SK-N-SH (cell line): ENCODE results near the gene CCDC188. TPM values are rescaled to one million over a fixed set of nuclear protein-coding genes. Genes with fewer than 3 reads are reported as not detected.

Experiments used
- CTCF ChIA-PET: fragments of 300-600, 350-600 bp; formaldehyde crosslinking; extraction: SDS; loops from one replicate; lab custom pipeline; 2021; lab: Yijun Ruan, JAX
- POLR2A ChIA-PET: fragments of 350-600 bp; sonication (Branson Sonifier 250); formaldehyde crosslinking; extraction: SDS; loops from one replicate; lab custom pipeline; 2020; ENCODE audit warnings: antibody characterized with exemption, inconsistent platforms; lab: Yijun Ruan, JAX
- DNase-seq: peaks from one replicate; pipeline ENCODE4 v3.0.0; 2012
- H2AFZ ChIP-seq: fragments of 200-600 bp; sonication (generic); 2 replicates; pipeline ENCODE4 v1.8.1; 2016; ENCODE audit warnings: antibody characterized with exemption, mild to moderate bottlenecking, low read depth
- H3F3A ChIP-seq: fragments of 200-600 bp; sonication (generic); replicated peaks from 2 replicates; pipeline ENCODE3; 2016; ENCODE audit warnings: antibody characterized with exemption, mild to moderate bottlenecking; ENCODE audit not compliant: insufficient read depth
- H3K27ac ChIP-seq, 2 experiments: fragments of 200-500 bp in 1 of 2; fragments of 200-600 bp in 1 of 2; sonication (Bioruptor generic) in 1 of 2; sonication (generic), shearing (Covaris generic) in 1 of 2; 2 replicates each; pipeline versions ENCODE4 v1.5.1 to v1.6.1; 2014 to 2016; ENCODE audit warnings: low read depth in 2 of 2, inconsistent platforms in 1 of 2, low read length in 1 of 2, mild to moderate bottlenecking in 1 of 2, mixed read lengths in 1 of 2
- H3K27me3 ChIP-seq: fragments of 200-600 bp; sonication (generic), shearing (Covaris generic); 2 replicates; pipeline ENCODE4 v1.6.1; 2016; ENCODE audit warnings: mixed run types; ENCODE audit not compliant: insufficient read depth
- H3K36me3 ChIP-seq, 2 experiments: fragments of 200-500 bp in 1 of 2; fragments of 200-600 bp in 1 of 2; sonication (Bioruptor generic) in 1 of 2; sonication (generic) in 1 of 2; replicated peaks in 1 of 2; 2 replicates each; pipeline versions ENCODE3 to v1.5.1; 2014 to 2016; ENCODE audit warnings: low read length in 1 of 2, mild to moderate bottlenecking in 1 of 2; ENCODE audit not compliant: insufficient read depth in 2 of 2, control insufficient read depth in 1 of 2
- H3K4me1 ChIP-seq, 2 experiments: fragments of 200-500 bp in 1 of 2; fragments of 200-600 bp in 1 of 2; sonication (Bioruptor generic) in 1 of 2; sonication (generic), shearing (Covaris generic) in 1 of 2; 2 replicates each; pipeline versions ENCODE4 v1.5.1 to v1.6.1; 2014 to 2016; ENCODE audit warnings: low read depth in 1 of 2, low read length in 1 of 2, mixed run types in 1 of 2; ENCODE audit not compliant: insufficient read depth in 2 of 2, control insufficient read depth in 1 of 2
- H3K4me2 ChIP-seq: fragments of 200-600 bp; sonication (generic), shearing (Covaris generic); 2 replicates; pipeline ENCODE4 v1.6.1; 2017; ENCODE audit warnings: mixed run types
- H3K4me3 ChIP-seq, 2 experiments: fragments of 200-500 bp in 1 of 2; fragments of 200-600 bp in 1 of 2; sonication (Bioruptor generic) in 1 of 2; sonication (generic), shearing (Covaris generic) in 1 of 2; 2 replicates each; pipeline versions ENCODE4 v1.5.1 to v1.8.1; 2014 to 2016; ENCODE audit warnings: low read depth in 2 of 2, inconsistent platforms in 1 of 2, low read length in 1 of 2, mild to moderate bottlenecking in 1 of 2, mixed read lengths in 1 of 2, moderate library complexity in 1 of 2
- H3K79me2 ChIP-seq: fragments of 200-600 bp; sonication (generic); 2 replicates; pipeline ENCODE4 v1.8.1; 2017; ENCODE audit warnings: mild to moderate bottlenecking; ENCODE audit not compliant: insufficient read depth
- H3K9ac ChIP-seq: fragments of 200-600 bp; sonication (generic); 2 replicates; pipeline ENCODE4 v1.6.1; 2017; ENCODE audit warnings: mixed run types
- H3K9me2 ChIP-seq: fragments of 200-600 bp; sonication (generic); 2 replicates; pipeline ENCODE4 v1.6.1; 2017; ENCODE audit warnings: mixed run types
- H3K9me3 ChIP-seq: fragments of 200-600 bp; sonication (generic); 2 replicates; pipeline ENCODE4 v1.6.1; 2017; ENCODE audit warnings: mixed run types, mild to moderate bottlenecking, moderate library complexity
- H4K20me1 ChIP-seq: fragments of 200-600 bp; sonication (generic); 2 replicates; pipeline ENCODE4 v1.6.1; 2017; ENCODE audit warnings: mild to moderate bottlenecking, mixed run types; ENCODE audit not compliant: insufficient read depth
- ELF1 ChIP-seq: IDR thresholded peaks from 2 replicates; pipeline ENCODE4 v1.4.0; 2012
- EP300 ChIP-seq, 2 experiments: IDR thresholded peaks; 2 replicates each; pipeline versions ENCODE4 v1.4.0 to v1.6.1; 2012; ENCODE audit warnings: borderline replicate concordance in 1 of 2, low read depth in 1 of 2, low read length in 1 of 2
- EZH2phosphoT487 ChIP-seq: fragments of 200-600 bp; sonication (generic); IDR thresholded peaks from 2 replicates; pipeline ENCODE4 v1.6.1; 2017; ENCODE audit warnings: low read depth, mixed run types, mild to moderate bottlenecking, antibody characterized with exemption, moderate library complexity, borderline replicate concordance
- MEF2A ChIP-seq: IDR thresholded peaks from 2 replicates; pipeline ENCODE4 v1.4.0; 2012; ENCODE audit warnings: low read depth, borderline replicate concordance
- NFIC ChIP-seq: IDR thresholded peaks from 2 replicates; pipeline ENCODE4 v1.4.0; 2012; ENCODE audit warnings: borderline replicate concordance
- PBX3 ChIP-seq: IDR thresholded peaks from 2 replicates; pipeline ENCODE4; 2012
- RAD21 ChIP-seq: IDR thresholded peaks from 2 replicates; pipeline ENCODE4 v1.6.1; 2012; ENCODE audit warnings: mild to moderate bottlenecking, low read length
- RCOR1 ChIP-seq: fragments of 150-350 bp; IDR thresholded peaks from 2 replicates; pipeline ENCODE4 v1.6.1; 2017; ENCODE audit warnings: antibody characterized with exemption, low read length
- SMC3 ChIP-seq: IDR thresholded peaks from 2 replicates; pipeline ENCODE4 v1.6.1; 2012; ENCODE audit warnings: low read depth, low read length, improper control_type of control experiment
- USF1 ChIP-seq: IDR thresholded peaks from 2 replicates; pipeline ENCODE4 v1.4.0; 2012; ENCODE audit warnings: low read depth, borderline replicate concordance
- YY1 ChIP-seq: IDR thresholded peaks from 2 replicates; pipeline ENCODE4 v1.4.0; 2012; ENCODE audit warnings: low read depth, mild to moderate bottlenecking
- WGBS: methylation state at CpG from one replicate; pipeline ENCODE4 v1.1.6; 2017; ENCODE audit warnings: low lambda C conversion rate; 5-methylcytosine and 5-hydroxymethylcytosine counted together
- polyA plus RNA-seq, 3 experiments: library from polyadenylated mRNA; depleted of rRNA; stranded (reverse); fragments of >200 nt; gene quantifications; 2 replicates each; pipeline ENCODE4 v1.2.3, GENCODE V29; 2012
- TF ChIP-seq, protein P1 (sequence below): fragments of 150-350 bp; IDR thresholded peaks from 2 replicates; pipeline ENCODE4 v1.6.1; 2017; ENCODE audit warnings: antibody characterized with exemption, low read length, low read depth, borderline replicate concordance
- TF ChIP-seq, protein P2 (sequence below): IDR thresholded peaks from 2 replicates; pipeline ENCODE4 v1.4.0; 2012; ENCODE audit warnings: low read depth

Gene CCDC188
- polyA plus RNA-seq, 1 of the 3 experiments (the other 2 are of a cell fraction) = 21.1 TPM

GRCh38 chr22:20199906-20200305, 49.1 kb upstream of the CCDC188 start (continued):
- TF ChIP-seq USF1 (no peak), EZH2phosphoT487 (no peak), PBX3 (no peak), EP300 (IDR thresholded peaks at IDR 0.05; ENCODE audit: borderline replicate concordance in 1 of 2, low read depth in 1 of 2, low read length in 1 of 2) (no peak)
- TF ChIP-seq, all 33 proteins: peak for 0

DNA sequence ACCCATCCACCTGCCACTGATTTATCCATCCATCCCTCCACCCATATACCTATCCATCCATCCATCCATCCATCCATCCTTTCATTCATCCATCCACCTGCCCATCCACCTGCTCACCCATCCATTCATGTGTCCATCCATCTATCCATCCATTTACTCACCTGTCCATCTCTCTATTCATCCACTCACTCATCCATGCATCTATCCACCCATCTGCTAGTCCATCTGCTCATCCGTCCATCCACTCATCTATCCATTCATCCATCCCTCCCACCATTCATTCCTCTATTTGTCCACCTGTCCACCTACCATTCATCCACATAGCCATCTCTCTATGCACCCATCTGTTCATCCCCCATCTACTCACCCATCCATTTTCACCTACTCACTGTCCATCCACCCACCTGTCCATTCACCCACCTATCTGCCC, 48.6 kb upstream of the CCDC188 start:
- no peaks in the 10 kb centered on the region for H3K36me3 ChIP-seq
- H3K4me1 ChIP-seq = peaks cover 0 to 15% of the 10 kb centered on the region in 2 experiments; a peak in 1 of 4 replicates
- ChIA-PET POLR2A (no interaction called here), CTCF (no interaction called here)
- no peak overlapping the region for H3K9ac ChIP-seq
- H3K27me3 ChIP-seq = peaks cover 25% of the 10 kb centered on the region; the same call in 1 of the 2 replicates
- no peak overlapping the region for H3K4me2 ChIP-seq
- no peak for DNase-seq
- no peaks in the 10 kb centered on the region for H3F3A ChIP-seq
- 28% methylated on average over 1 of the region's 1 CpG for WGBS
- TF ChIP-seq SMC3 (no peak), RCOR1 (no peak)
- TF ChIP-seq, protein P1, sequence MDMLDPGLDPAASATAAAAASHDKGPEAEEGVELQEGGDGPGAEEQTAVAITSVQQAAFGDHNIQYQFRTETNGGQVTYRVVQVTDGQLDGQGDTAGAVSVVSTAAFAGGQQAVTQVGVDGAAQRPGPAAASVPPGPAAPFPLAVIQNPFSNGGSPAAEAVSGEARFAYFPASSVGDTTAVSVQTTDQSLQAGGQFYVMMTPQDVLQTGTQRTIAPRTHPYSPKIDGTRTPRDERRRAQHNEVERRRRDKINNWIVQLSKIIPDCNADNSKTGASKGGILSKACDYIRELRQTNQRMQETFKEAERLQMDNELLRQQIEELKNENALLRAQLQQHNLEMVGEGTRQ = no peak
- no peak overlapping the region for H3K4me3 ChIP-seq
- no peaks in the 10 kb centered on the region for H4K20me1 ChIP-seq
- H3K9me3 ChIP-seq = no peaks in the 10 kb centered on the region
- H3K27ac ChIP-seq = no peak overlapping the region
- H2AFZ ChIP-seq = no peak overlapping the region
- H3K9me2 ChIP-seq = no peaks in the 10 kb centered on the region
- H3K79me2 ChIP-seq = no peaks in the 10 kb centered on the region

DNA sequence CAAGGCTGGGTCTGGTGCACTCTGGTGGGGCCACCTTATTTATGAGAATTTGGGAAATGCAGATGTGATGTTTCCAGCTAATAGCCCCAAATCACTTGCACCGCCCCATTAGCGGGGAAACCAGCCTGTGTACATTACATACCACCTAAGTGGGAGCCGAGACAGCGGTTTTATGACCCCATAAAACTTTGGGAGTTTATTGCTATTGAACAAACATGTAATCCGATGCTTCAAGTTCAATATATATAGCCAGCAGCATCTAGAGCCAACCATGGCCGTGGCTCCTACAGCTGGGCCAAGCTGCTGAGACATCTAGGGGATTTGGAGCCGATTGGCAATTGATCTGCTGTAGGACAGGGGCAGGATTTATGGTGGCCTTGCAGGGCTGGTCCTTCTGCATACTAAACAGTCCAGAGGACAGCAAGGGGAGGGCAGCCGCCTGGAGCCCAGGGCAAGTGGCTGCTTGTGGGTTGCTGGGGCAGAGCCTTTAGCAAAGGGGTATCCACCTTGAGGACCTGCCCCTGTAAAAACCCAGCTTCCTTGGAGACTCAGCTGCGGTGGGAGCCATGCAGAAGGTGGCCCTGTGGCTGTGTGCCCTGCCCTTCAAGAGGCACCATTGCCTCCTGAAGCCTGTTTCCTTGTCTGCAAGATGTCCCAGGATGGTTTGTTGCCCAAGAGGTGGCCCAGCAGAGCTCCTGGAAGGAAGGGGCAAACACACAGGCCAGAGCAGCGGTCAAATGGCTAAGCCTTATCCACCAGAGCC, 47.9 kb upstream of the CCDC188 start:
- no peaks in the 10 kb centered on the region for H4K20me1 ChIP-seq
- no peak overlapping the region for H3K27ac ChIP-seq
- 32% methylated on average over 8 of the region's 10 CpGs for WGBS
- H3K4me2 ChIP-seq = no peak overlapping the region
- H3K27me3 ChIP-seq = peaks cover 25% of the 10 kb centered on the region; the same call in 1 of the 2 replicates
- no peaks in the 10 kb centered on the region for H3K79me2 ChIP-seq
- H3F3A ChIP-seq = no peaks in the 10 kb centered on the region
- no peak for DNase-seq
- peaks cover 0 to 9% of the 10 kb centered on the region in 2 experiments; a peak in 1 of 4 replicates for H3K4me1 ChIP-seq
- H2AFZ ChIP-seq = no peak overlapping the region
- H3K9me3 ChIP-seq = no peaks in the 10 kb centered on the region
- no peak overlapping the region for H3K9ac ChIP-seq
- H3K4me3 ChIP-seq = no peak overlapping the region
- CTCF ChIA-PET = no interaction called here
- TF ChIP-seq SMC3 (no peak), EZH2phosphoT487 (no peak), ELF1 (no peak), MEF2A (no peak), YY1 (no peak), USF1 (no peak), RAD21 (no peak), NFIC (no peak)
- TF ChIP-seq, protein P2, sequence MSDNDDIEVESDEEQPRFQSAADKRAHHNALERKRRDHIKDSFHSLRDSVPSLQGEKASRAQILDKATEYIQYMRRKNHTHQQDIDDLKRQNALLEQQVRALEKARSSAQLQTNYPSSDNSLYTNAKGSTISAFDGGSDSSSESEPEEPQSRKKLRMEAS = no peak
- TF ChIP-seq, protein P1 = no peak
- H3K36me3 ChIP-seq = no peaks in the 10 kb centered on the region
- POLR2A ChIA-PET = no interaction called here
- no peaks in the 10 kb centered on the region for H3K9me2 ChIP-seq
